ENCODE measurements around the gene IL1RAPL2. TPM values are rescaled to one million over a fixed set of nuclear protein-coding genes. Genes with fewer than 3 reads are reported as not detected.

The IL1RAPL2 gene
- polyA plus RNA-seq, 2 of the 4 experiments (the other 2 are of a cell fraction), result not detected

GRCh38 chrX:105190252-105190853 lies 624.4 kb downstream of the IL1RAPL2 start:
- peak; percentile 97 for FAIRE-seq
- ChIA-PET POLR2A (no interaction called here), CTCF (interaction anchor here (0.5 to 1.8 kb wide), 14 partner anchors 12 to 880 kb away, joined by 3 to 6 read pairs (median 3); no protein-coding TSS in a partner anchor)
- DNase-seq (ENCODE audit: low read depth in 1 of 2, low spot score in 1 of 2), result peak in 1 of 2 experiments; percentile 28
- TF ChIP-seq POLR2A (IDR thresholded peaks at IDR 0.05; ENCODE audit: low read length) (no peak), CTCF (IDR thresholded peaks at IDR 0.05) (peak; percentile 55), BHLHE40 (IDR thresholded peaks at IDR 0.05; ENCODE audit: low read depth, low read length) (no peak), MAFK (IDR thresholded peaks at IDR 0.05; ENCODE audit: partially characterized antibody) (peak; percentile 69), EP300 (IDR thresholded peaks at IDR 0.05) (no peak), SMC3 (IDR thresholded peaks at IDR 0.05) (peak; percentile 22; the same call in 1 of the 3 replicates), RAD21 (conservative IDR thresholded peaks at IDR 0.05 in 1 of 2, IDR thresholded peaks at IDR 0.05 in 1 of 2) (peak; percentile 35 to 43; a peak in 3 of 5 replicates), ZC3H11A (IDR thresholded peaks at IDR 0.05) (no peak), RFX5 (IDR thresholded peaks at IDR 0.05) (no peak), FOXS1 (CRISPR knock-in tag; IDR thresholded peaks at IDR 0.05) (no peak), GATA3 (IDR thresholded peaks at IDR 0.05; ENCODE audit: borderline replicate concordance) (no peak), HDAC2 (IDR thresholded peaks at IDR 0.05) (no peak)
- ATAC-seq, result peak in 1 of 2 experiments; percentile 33; a peak in 1 of 6 replicates
- no peak overlapping the region for H3K4me2 ChIP-seq
- no peak overlapping the region for H3K4me3 ChIP-seq
- no peaks in the 10 kb centered on the region for H3K9me3 ChIP-seq
- 0% methylated on average over 2 of the region's 2 CpGs for WGBS (ENCODE audit: missing lambda C conversion rate)
- no peak overlapping the region for H3K27ac ChIP-seq
- H3K4me1 ChIP-seq, result no peaks in the 10 kb centered on the region

- FAIRE-seq, result peak; percentile 63
Observed at GRCh38 chrX:105191878-105192277, 625.9 kb downstream of the IL1RAPL2 start.

More at GRCh38 chrX:105191878-105192277, 625.9 kb downstream of the IL1RAPL2 start:
- POLR2A ChIA-PET, result no interaction called here
- Histone ChIP-seq H3K9me3 (no peaks in the 10 kb centered on the region), H3K4me3 (no peak overlapping the region), H3K4me2 (no peak overlapping the region), H3K27ac (no peak overlapping the region), H3K4me1 (no peaks in the 10 kb centered on the region)
- ATAC-seq, result peak; percentile 77 to 83; a peak in 4 of 6 replicates
- 0% methylated on average over 2 of the region's 2 CpGs for WGBS (ENCODE audit: missing lambda C conversion rate)
- DNase-seq (ENCODE audit: low read depth in 1 of 2, low spot score in 1 of 2), result peak in 1 of 2 experiments; percentile 10
- TF ChIP-seq POLR2A (IDR thresholded peaks at IDR 0.05; ENCODE audit: low read length) (no peak), RCOR1 (IDR thresholded peaks at IDR 0.05; ENCODE audit: low read depth, low read length) (no peak), JUN (IDR thresholded peaks at IDR 0.05) (no peak), CBX8 (IDR thresholded peaks at IDR 0.05) (no peak), PBX3 (IDR thresholded peaks at IDR 0.05) (no peak), NR3C1 (IDR thresholded peaks at IDR 0.05) (no peak), ZFP36 (IDR thresholded peaks at IDR 0.05; ENCODE audit: borderline replicate concordance, partially characterized antibody) (no peak), BHLHE40 (IDR thresholded peaks at IDR 0.05; ENCODE audit: low read depth, low read length) (no peak), FOSB (CRISPR knock-in tag; IDR thresholded peaks at IDR 0.05) (no peak), E2F6 (IDR thresholded peaks at IDR 0.05; ENCODE audit: borderline replicate concordance, low read depth) (no peak), EHF (CRISPR knock-in tag; IDR thresholded peaks at IDR 0.05) (no peak), RNF2 (IDR thresholded peaks at IDR 0.05; ENCODE audit: borderline replicate concordance, low read depth) (no peak), TP53 (CRISPR knock-in tag; IDR thresholded peaks at IDR 0.05) (no peak), HES2 (IDR thresholded peaks at IDR 0.05) (no peak), REST (IDR thresholded peaks at IDR 0.05) (no peak), RAD21 (conservative IDR thresholded peaks at IDR 0.05 in 1 of 2, IDR thresholded peaks at IDR 0.05 in 1 of 2) (no peak)
- CTCF ChIA-PET, result interaction anchor here (0.6 kb wide), 1 partner anchor 1453 kb away, joined by 3 read pairs; no protein-coding TSS in a partner anchor
